T-helper 17 cell (primary cell): ENCODE results near the gene CAMKK2. TPM values are rescaled to one million over a fixed set of nuclear protein-coding genes. Genes with fewer than 3 reads are reported as not detected.
"Not testable (repeated sequence)": the region's sequence is repeated elsewhere in the genome, so short reads cannot be mapped to it uniquely, and the experiment has no call there.

Source experiments
- ATAC-seq: fragments of 150-1000 bp; cut with Tn5 transposase; 2 replicates; pipeline ENCODE4 v1.10.0; 2021; ENCODE audit warnings: mild to moderate bottlenecking, moderate library complexity
- DNase-seq, 3 donors: peaks; one replicate each; pipeline versions ENCODE4 v3.0.0 to v3.0.0-alpha.2; 2020 to 2021
- H3K9me3 ChIP-seq: one replicate; pipeline ENCODE4 v1.7.0; 2013; ENCODE audit warnings: low read length, mild to moderate bottlenecking; ENCODE audit not compliant: control insufficient read depth, poor library complexity, severe bottlenecking
- H3K27ac Mint-ChIP-seq: one replicate; pipeline ENCODE4 v1.8.0; 2022; ENCODE audit warnings: mild to moderate bottlenecking, moderate library complexity, mixed read lengths
- H3K27me3 Mint-ChIP-seq: one replicate; pipeline ENCODE4 v1.8.0; 2022; ENCODE audit warnings: mixed read lengths
- H3K36me3 Mint-ChIP-seq: one replicate; pipeline ENCODE4 v1.8.0; 2022; ENCODE audit warnings: low read depth, mixed read lengths
- H3K4me1 Mint-ChIP-seq: one replicate; pipeline ENCODE4 v1.8.0; 2022; ENCODE audit warnings: mild to moderate bottlenecking, mixed read lengths
- H3K4me3 Mint-ChIP-seq: one replicate; pipeline ENCODE4 v1.8.0; 2022; ENCODE audit warnings: mild to moderate bottlenecking, moderate library complexity, mixed read lengths
- total RNA-seq, 4 donors: library from RNA in 2 of 4; stranded (reverse) in 2 of 4; gene quantifications; one replicate each; pipeline ENCODE4 v1.2.3 and lab custom pipeline; 2022 to 2026

The CAMKK2 gene
- total RNA-seq, 2 donors from 2014 or later, result 12.5 to 15.8 TPM

- Mint-ChIP-seq H3K27ac (no peak overlapping the region), H3K4me3 (no peak overlapping the region), H3K27me3 (no peaks in the 10 kb centered on the region), H3K36me3 (no peaks in the 10 kb centered on the region), H3K4me1 (peaks cover 21% of the 10 kb centered on the region)
- DNase-seq, result no peak
- ATAC-seq, result no peak
- H3K9me3 ChIP-seq, result no peaks in the 10 kb centered on the region
Measured at GRCh38 chr12:121294151-121294889, 2.2 kb downstream of the CAMKK2 start.

GRCh38 chr12:121293603-121294002 lies 2.9 kb downstream of the CAMKK2 start:
- ATAC-seq, result no peak
- no peak for DNase-seq
- H3K9me3 ChIP-seq, result no peaks in the 10 kb centered on the region
- Mint-ChIP-seq H3K27me3 (no peaks in the 10 kb centered on the region), H3K4me1 (peaks cover 21% of the 10 kb centered on the region), H3K4me3 (no peak overlapping the region), H3K36me3 (no peaks in the 10 kb centered on the region), H3K27ac (no peak overlapping the region)

- Mint-ChIP-seq H3K4me3 (no peak overlapping the region), H3K36me3 (no peaks in the 10 kb centered on the region), H3K27ac (no peak overlapping the region), H3K4me1 (peaks cover 13% of the 10 kb centered on the region), H3K27me3 (no peaks in the 10 kb centered on the region)
- ATAC-seq, result no peak
- no peak for DNase-seq
- H3K9me3 ChIP-seq, result no peaks in the 10 kb centered on the region
Measured at GRCh38 chr12:121290410-121290809, 6.1 kb downstream of the CAMKK2 start.

GRCh38 chr12:121289962-121290361 lies 6.5 kb downstream of the CAMKK2 start:
- ATAC-seq, result no peak
- H3K36me3 Mint-ChIP-seq, result no peaks in the 10 kb centered on the region
- no peak overlapping the region for H3K27ac Mint-ChIP-seq

GRCh38 chr12:121288986-121289385 lies 7.5 kb downstream of the CAMKK2 start:
- Mint-ChIP-seq H3K36me3 (no peaks in the 10 kb centered on the region), H3K27me3 (no peaks in the 10 kb centered on the region), H3K4me1 (peaks cover 10% of the 10 kb centered on the region), H3K4me3 (no peak overlapping the region), H3K27ac (no peak overlapping the region)
- ATAC-seq, result no peak
- H3K9me3 ChIP-seq, result no peaks in the 10 kb centered on the region
- no peak for DNase-seq

More at GRCh38 chr12:121289962-121290361, 6.5 kb downstream of the CAMKK2 start:
- DNase-seq, result no peak
- Mint-ChIP-seq H3K4me3 (no peak overlapping the region), H3K4me1 (peaks cover 10% of the 10 kb centered on the region), H3K27me3 (no peaks in the 10 kb centered on the region)
- no peaks in the 10 kb centered on the region for H3K9me3 ChIP-seq

GRCh38 chr12:121288158-121288845 lies 8.2 kb downstream of the CAMKK2 start:
- Mint-ChIP-seq H3K27ac (no peak overlapping the region), H3K36me3 (no peaks in the 10 kb centered on the region), H3K4me3 (no peak overlapping the region), H3K27me3 (no peaks in the 10 kb centered on the region), H3K4me1 (peaks cover 6% of the 10 kb centered on the region)
- ATAC-seq (no peak), DNase-seq (no peak)
- H3K9me3 ChIP-seq, result no peaks in the 10 kb centered on the region

- Mint-ChIP-seq H3K4me1 (peaks cover 6% of the 10 kb centered on the region), H3K4me3 (no peak overlapping the region), H3K27me3 (no peaks in the 10 kb centered on the region), H3K27ac (no peak overlapping the region), H3K36me3 (no peaks in the 10 kb centered on the region)
- DNase-seq (no peak), ATAC-seq (no peak)
- no peaks in the 10 kb centered on the region for H3K9me3 ChIP-seq
Measured at GRCh38 chr12:121287267-121287954, 9.1 kb downstream of the CAMKK2 start.

- Mint-ChIP-seq H3K27me3 (no peaks in the 10 kb centered on the region), H3K4me3 (no peak overlapping the region), H3K4me1 (no peaks in the 10 kb centered on the region), H3K36me3 (no peaks in the 10 kb centered on the region), H3K27ac (peak overlapping the region; percentile 56)
- DNase-seq (no peak), ATAC-seq (no peak)
- no peaks in the 10 kb centered on the region for H3K9me3 ChIP-seq
Measured at GRCh38 chr12:121285856-121286255, 10.7 kb downstream of the CAMKK2 start.

GRCh38 chr12:121284551-121285390 lies 11.7 kb downstream of the CAMKK2 start:
- no peaks in the 10 kb centered on the region for H3K36me3 Mint-ChIP-seq
- peak overlapping the region; percentile 56 for H3K27ac Mint-ChIP-seq
- no peaks in the 10 kb centered on the region for H3K9me3 ChIP-seq
- DNase-seq (no peak), ATAC-seq (no peak)
- peaks cover 2% of the 10 kb centered on the region for H3K4me1 Mint-ChIP-seq
- no peak overlapping the region for H3K4me3 Mint-ChIP-seq
- H3K27me3 Mint-ChIP-seq, result no peaks in the 10 kb centered on the region

GRCh38 chr12:121283841-121284240 lies 12.7 kb downstream of the CAMKK2 start:
- Mint-ChIP-seq H3K27me3 (no peaks in the 10 kb centered on the region), H3K27ac (no peak overlapping the region), H3K4me1 (peaks cover 2% of the 10 kb centered on the region), H3K36me3 (no peaks in the 10 kb centered on the region), H3K4me3 (no peak overlapping the region)
- ATAC-seq, result no peak
- no peak for DNase-seq
- no peaks in the 10 kb centered on the region for H3K9me3 ChIP-seq

- DNase-seq (no peak), ATAC-seq (no peak)
- no peaks in the 10 kb centered on the region for H3K9me3 ChIP-seq
- Mint-ChIP-seq H3K4me3 (no peak overlapping the region), H3K27me3 (no peaks in the 10 kb centered on the region), H3K36me3 (no peaks in the 10 kb centered on the region), H3K27ac (no peak overlapping the region), H3K4me1 (peaks cover 2% of the 10 kb centered on the region)
Measured at GRCh38 chr12:121283388-121283787, 13.1 kb downstream of the CAMKK2 start.

- not testable (repeated sequence) for H3K36me3 Mint-ChIP-seq, ATAC-seq, DNase-seq, H3K27ac Mint-ChIP-seq, H3K27me3 Mint-ChIP-seq, H3K9me3 ChIP-seq, H3K4me3 Mint-ChIP-seq, H3K4me1 Mint-ChIP-seq
Measured at GRCh38 chr12:121282910-121283309, 13.6 kb downstream of the CAMKK2 start.
